ENCODE measurements around the gene CIAO2A.

GRCh38 chr15:64066451-64066850, 27.2 kb downstream of the CIAO2A start:
- TF ChIP-seq CTCF (IDR thresholded peaks at IDR 0.05; ENCODE audit: poor library complexity, severe bottlenecking) (no peak), POLR2AphosphoS5 (IDR thresholded peaks at IDR 0.05) (no peak), TAF1 (IDR thresholded peaks at IDR 0.05; ENCODE audit: low read depth) (no peak), EP300 (conservative IDR thresholded peaks at IDR 0.05; ENCODE audit: poor library complexity, severe bottlenecking) (no peak), EZH2 (IDR thresholded peaks at IDR 0.05; ENCODE audit: borderline replicate concordance, insufficient read depth, low read length, poor library complexity, severe bottlenecking) (no peak), RAD21 (conservative IDR thresholded peaks at IDR 0.05) (no peak), SMC3 (conservative IDR thresholded peaks at IDR 0.05; ENCODE audit: poor library complexity) (no peak), MXI1 (conservative IDR thresholded peaks at IDR 0.05; ENCODE audit: poor library complexity, severe bottlenecking) (no peak)

Measured in neural cell (in vitro differentiated cells).